ENCODE results near the gene ZNF710.
"Not testable (repeated sequence)": the region's sequence is repeated elsewhere in the genome, so short reads cannot be mapped to it uniquely, and the experiment has no call there.

Gene ZNF710

GRCh38 chr15:90064911-90065681, 64.0 kb downstream of the ZNF710 start:
- CTCF ChIA-PET = interaction anchor here (1.0 to 2.2 kb wide), 5 partner anchors 10 to 314 kb away, joined by 3 to 6 read pairs (median 4); partner anchors contain the start of gene MESP1
- no peak for TF ChIP-seq CTCF (IDR thresholded peaks at IDR 0.05; ENCODE audit: control extremely low read depth, extremely low read depth, low read depth, missing control alignments)
- no peak for DNase-seq (ENCODE audit: extremely low spot score)
- POLR2A ChIA-PET = no interaction called here

GRCh38 chr15:90065682-90066049, 64.5 kb downstream of the ZNF710 start:
- ChIA-PET POLR2A (no interaction called here), CTCF (interaction anchor here (1.6 to 1.9 kb wide), 2 partner anchors 21 to 314 kb away, joined by 4 to 5 read pairs; partner anchors contain the start of gene MESP1)
- TF ChIP-seq CTCF (IDR thresholded peaks at IDR 0.05; ENCODE audit: control extremely low read depth, extremely low read depth, low read depth, missing control alignments) = no peak
- no peak for DNase-seq (ENCODE audit: extremely low spot score)

GRCh38 chr15:90067181-90067952, 66.2 kb downstream of the ZNF710 start:
- ChIA-PET POLR2A (no interaction called here), CTCF (interaction anchor here (1.0 to 1.9 kb wide), 6 partner anchors 10 to 306 kb away, joined by 3 to 5 read pairs (median 3); no protein-coding TSS in a partner anchor)
- no peak for TF ChIP-seq CTCF (IDR thresholded peaks at IDR 0.05; ENCODE audit: control extremely low read depth, extremely low read depth, low read depth, missing control alignments)
- DNase-seq (ENCODE audit: extremely low spot score) = no peak

GRCh38 chr15:90067953-90068606, 67.0 kb downstream of the ZNF710 start:
- no peak for DNase-seq (ENCODE audit: extremely low spot score)
- ChIA-PET POLR2A (no interaction called here), CTCF (interaction anchor here (1.0 to 1.4 kb wide), 3 partner anchors 18 to 307 kb away, joined by 3 to 4 read pairs (median 3); no protein-coding TSS in a partner anchor)
- TF ChIP-seq CTCF (IDR thresholded peaks at IDR 0.05; ENCODE audit: control extremely low read depth, extremely low read depth, low read depth, missing control alignments) = no peak

- POLR2A ChIA-PET; DNase-seq (ENCODE audit: extremely low spot score): not testable (repeated sequence)
- CTCF ChIA-PET = interaction anchor here (0.7 to 4.1 kb wide), 25 partner anchors 10 to 330 kb away, joined by 3 to 31 read pairs (median 7); no protein-coding TSS in a partner anchor
Measured at GRCh38 chr15:90070623-90071022, 69.5 kb downstream of the ZNF710 start.

GRCh38 chr15:90071220-90071807, 70.2 kb downstream of the ZNF710 start:
- peak; percentile 76 for TF ChIP-seq CTCF (IDR thresholded peaks at IDR 0.05; ENCODE audit: control extremely low read depth, extremely low read depth, low read depth, missing control alignments)
- POLR2A ChIA-PET = interaction anchor here (0.6 kb wide), 1 partner anchor 1447 kb away, joined by 3 read pairs; no protein-coding TSS in a partner anchor
- CTCF ChIA-PET = interaction anchor here (0.7 to 4.1 kb wide), 34 partner anchors 9 to 344 kb away, joined by 3 to 31 read pairs (median 6); partner anchors contain the start of gene MESP1
- peak; percentile 77 for DNase-seq (ENCODE audit: extremely low spot score)
